Loucy (cell line): ENCODE measurements around the gene CYP27B1.

Experiments
- CTCF ChIP-seq: fragments of 200-600 bp; sonication (generic); conservative IDR thresholded peaks from 2 replicates; pipeline ENCODE4 v1.5.1; 2014; ENCODE audit warnings: mild to moderate bottlenecking, antibody characterized with exemption, low read length
- EZH2phosphoT487 ChIP-seq: fragments of 200-600 bp; IDR thresholded peaks from 2 replicates; pipeline ENCODE4 v1.6.1; 2018; ENCODE audit warnings: antibody characterized with exemption, mild to moderate bottlenecking, moderate library complexity, borderline replicate concordance

- TF ChIP-seq CTCF (no peak), EZH2phosphoT487 (no peak)
Measured at GRCh38 chr12:57761391-57761998, 5.4 kb downstream of the CYP27B1 start.
